ENCODE data around the gene UGT1A5. TPM values are rescaled to one million over a fixed set of nuclear protein-coding genes. Genes with fewer than 3 reads are reported as not detected.

The UGT1A5 gene
- total and polyA plus RNA-seq, 2 of the 8 experiments (the other 6 are each of a cell fraction or from before 2014, with no cell fraction given), result not detected

GRCh38 chr2:233761040-233761769, 48.5 kb downstream of the UGT1A5 start:
- no peak overlapping the region for H3K27ac ChIP-seq (ENCODE audit: low read depth, low read length)
- H3K56ac ChIP-seq (replicated peaks; ENCODE audit: insufficient read length, low read depth, low read length), result no peak overlapping the region
- H2AK5ac ChIP-seq (ENCODE audit: low read depth, low read length), result no peak overlapping the region
- H4K5ac ChIP-seq (ENCODE audit: insufficient read length, low read depth, low read length), result no peak overlapping the region
- H3K23me2 ChIP-seq (ENCODE audit: low read depth, low read length), result no peaks in the 10 kb centered on the region
- FAIRE-seq (no peak), DNase-seq (ENCODE audit: low read depth in 1 of 2, low spot score in 2 of 2) (no peak)
- H3K23ac ChIP-seq (ENCODE audit: insufficient read length), result no peak overlapping the region
- H3K18ac ChIP-seq (ENCODE audit: extremely low read depth, low read length), result no peak overlapping the region
- no peak overlapping the region for H3K9ac ChIP-seq (replicated peaks in 1 of 4; ENCODE audit: extremely low read depth in 1 of 4, low read depth in 3 of 4, low read length in 3 of 4)
- no peak overlapping the region for H3K4me3 ChIP-seq (ENCODE audit: extremely low read depth in 1 of 4, insufficient read depth in 2 of 4, low read depth in 3 of 4, low read length in 4 of 4)
- H2BK12ac ChIP-seq (ENCODE audit: low read depth, low read length), result no peak overlapping the region
- H3K4me2 ChIP-seq (ENCODE audit: insufficient read depth in 1 of 2, low read depth in 2 of 2, low read length in 2 of 2), result no peak overlapping the region
- no peak overlapping the region for H4K91ac ChIP-seq (replicated peaks; ENCODE audit: insufficient read length, low read length)
- H3K27me3 ChIP-seq (replicated peaks in 1 of 4; ENCODE audit: control insufficient read depth in 3 of 4, extremely low read depth in 1 of 4, insufficient read depth in 3 of 4, low read length in 3 of 4), result no peaks in the 10 kb centered on the region
- H3K79me1 ChIP-seq (ENCODE audit: low read depth, low read length), result no peaks in the 10 kb centered on the region
- no peak overlapping the region for H4K8ac ChIP-seq (ENCODE audit: extremely low read depth, insufficient read depth, low read length)
- POLR2A ChIA-PET (ENCODE audit: partially characterized antibody), result no interaction called here
- WGBS, 2 experiments (ENCODE audit: extremely low coverage in 1 of 2, insufficient coverage in 1 of 2, insufficient read length in 1 of 2, insufficient replicate concordance in 2 of 2, low coverage in 1 of 2, low lambda C conversion rate in 2 of 2, missing lambda C conversion rate in 1 of 2), result 89% methylated on average over 4 of the region's 4 CpGs; no CpG with 5 or more reads in 1 of the 2 experiments
- H2BK5ac ChIP-seq (ENCODE audit: low read depth, low read length), result no peak overlapping the region
- H3K4ac ChIP-seq (replicated peaks; ENCODE audit: insufficient read length, low read depth, low read length), result no peak overlapping the region
- H3K14ac ChIP-seq (ENCODE audit: insufficient read length), result no peak overlapping the region
- CTCF ChIA-PET (ENCODE audit: partially characterized antibody), result interaction anchor here (1.4 kb wide), 1 partner anchor 10 kb away, joined by 4 read pairs; no protein-coding TSS in a partner anchor
- no peaks in the 10 kb centered on the region for H4K20me1 ChIP-seq (replicated peaks in 1 of 2; ENCODE audit: control insufficient read depth in 1 of 2, insufficient read depth in 2 of 2, low read length in 2 of 2)
- no peaks in the 10 kb centered on the region for H3K4me1 ChIP-seq (replicated peaks in 1 of 4; ENCODE audit: control insufficient read depth in 3 of 4, insufficient read depth in 4 of 4, low read length in 3 of 4)
- no peak overlapping the region for H2AFZ ChIP-seq (ENCODE audit: low read length)
- no peaks in the 10 kb centered on the region for H3K36me3 ChIP-seq (ENCODE audit: control insufficient read depth in 2 of 4, insufficient read depth in 4 of 4, low read length in 3 of 4)
- no peak overlapping the region for H2BK15ac ChIP-seq (ENCODE audit: low read length)
- no peak overlapping the region for H2BK120ac ChIP-seq (replicated peaks; ENCODE audit: low read depth, low read length)
- no peaks in the 10 kb centered on the region for H3K79me2 ChIP-seq (ENCODE audit: control insufficient read depth in 1 of 2, insufficient read depth in 2 of 2, low read length in 2 of 2)
- H2BK20ac ChIP-seq (ENCODE audit: low read length), result no peak overlapping the region
- no peaks in the 10 kb centered on the region; a peak in 1 of 4 replicates for H3K9me3 ChIP-seq (ENCODE audit: insufficient read depth in 2 of 2, low read depth in 1 of 2, low read length in 1 of 2)
- no peak for TF ChIP-seq TCF12 (IDR thresholded peaks at IDR 0.05; ENCODE audit: low read depth, low read length)
- TF ChIP-seq RNF2 (IDR thresholded peaks at IDR 0.05; ENCODE audit: borderline replicate concordance, low read depth, low read length, missing control alignments, poor library complexity, severe bottlenecking), result no peak
- TF ChIP-seq GABPA (IDR thresholded peaks at IDR 0.05; ENCODE audit: borderline replicate concordance, insufficient read depth, low read length), result no peak
- no peak for TF ChIP-seq TEAD4 (IDR thresholded peaks at IDR 0.05; ENCODE audit: low read depth, low read length)
- no peak for TF ChIP-seq TBP (IDR thresholded peaks at IDR 0.05; ENCODE audit: low read depth, low read length)
- TF ChIP-seq POU5F1 (IDR thresholded peaks at IDR 0.05; ENCODE audit: low read depth, low read length), result no peak

All from H1 (cell line).